ENCODE data around the gene LENG9.

The LENG9 gene

GRCh38 chr19:54435551-54436016 lies 28.0 kb downstream of the LENG9 start:
- DNase-seq: no peak

GRCh38 chr19:54434873-54435214 lies 28.7 kb downstream of the LENG9 start:
- no peak for DNase-seq

- DNase-seq: no peak
These were observed 29.3 kb downstream of the LENG9 start for GRCh38 chr19:54434112-54434872.

- no peak for DNase-seq
These were observed 29.9 kb downstream of the LENG9 start for GRCh38 chr19:54433697-54434096.

- no peak for DNase-seq
These were observed 31.3 kb downstream of the LENG9 start for GRCh38 chr19:54432144-54432738.

GRCh38 chr19:54431255-54431838 lies 32.2 kb downstream of the LENG9 start:
- DNase-seq: no peak

GRCh38 chr19:54430306-54431254 lies 33.0 kb downstream of the LENG9 start:
- no peak for DNase-seq

- DNase-seq: no peak
These were observed 33.9 kb downstream of the LENG9 start for GRCh38 chr19:54429545-54430227.

- DNase-seq: no peak
These were observed 34.4 kb downstream of the LENG9 start for GRCh38 chr19:54429176-54429495.

GRCh38 chr19:54428323-54429175 lies 35.0 kb downstream of the LENG9 start:
- no peak for DNase-seq

GRCh38 chr19:54427586-54427985 lies 36.0 kb downstream of the LENG9 start:
- DNase-seq: no peak

- DNase-seq: no peak
These were observed 37.2 kb downstream of the LENG9 start for GRCh38 chr19:54426291-54426931.

GRCh38 chr19:54425382-54425723 lies 38.2 kb downstream of the LENG9 start:
- no peak for DNase-seq

- no peak for DNase-seq
These were observed 38.8 kb downstream of the LENG9 start for GRCh38 chr19:54424660-54425381.

- no peak for DNase-seq
These were observed 39.4 kb downstream of the LENG9 start for GRCh38 chr19:54424201-54424600.

GRCh38 chr19:54422136-54422535 lies 41.4 kb downstream of the LENG9 start:
- no peak for DNase-seq

- no peak for DNase-seq
These were observed 42.1 kb downstream of the LENG9 start for GRCh38 chr19:54421521-54421920.

- no peak for DNase-seq
These were observed 42.4 kb downstream of the LENG9 start for GRCh38 chr19:54421169-54421516.

- DNase-seq: no peak
These were observed 43.0 kb downstream of the LENG9 start for GRCh38 chr19:54420383-54421168.

- no peak for DNase-seq
These were observed 43.6 kb downstream of the LENG9 start for GRCh38 chr19:54420068-54420382.
